Fibroblast of mammary gland (primary cell): Measurements from ENCODE around the gene SETBP1.

Source experiments
- DNase-seq: peaks from one replicate; pipeline ENCODE4 v3.0.0-alpha.2; 2010; ENCODE audit warnings: low read depth
- H3K4me3 ChIP-seq: 2 replicates; pipeline ENCODE4 v1.5.1; 2011; ENCODE audit warnings: low read depth, mild to moderate bottlenecking, low read length, moderate library complexity; ENCODE audit not compliant: control insufficient read depth
- CTCF ChIP-seq: conservative IDR thresholded peaks from 2 replicates; pipeline ENCODE4 v1.5.1; 2011; ENCODE audit warnings: low read depth, low read length, inconsistent platforms; ENCODE audit not compliant: control insufficient read depth, insufficient read depth

Gene SETBP1

GRCh38 chr18:44702594-44702993 lies 21.9 kb downstream of the SETBP1 start:
- no peak overlapping the region for H3K4me3 ChIP-seq
- DNase-seq: no peak
- TF ChIP-seq CTCF: no peak

- no peak overlapping the region for H3K4me3 ChIP-seq
- no peak for TF ChIP-seq CTCF
- DNase-seq: no peak
Measured at GRCh38 chr18:44704135-44704789, 23.6 kb downstream of the SETBP1 start.

GRCh38 chr18:44705075-44705675 lies 24.5 kb downstream of the SETBP1 start:
- DNase-seq: no peak
- TF ChIP-seq CTCF: no peak
- H3K4me3 ChIP-seq: no peak overlapping the region

GRCh38 chr18:44708451-44709083 lies 27.9 kb downstream of the SETBP1 start:
- TF ChIP-seq CTCF: no peak
- H3K4me3 ChIP-seq: peak overlapping the region; percentile 4
- peak; percentile 57 for DNase-seq

- H3K4me3 ChIP-seq: no peak overlapping the region
- TF ChIP-seq CTCF: no peak
- DNase-seq: peak; percentile 47
Measured at GRCh38 chr18:44709307-44710126, 28.8 kb downstream of the SETBP1 start.

GRCh38 chr18:44710931-44711330 lies 30.2 kb downstream of the SETBP1 start:
- no peak for DNase-seq

More at GRCh38 chr18:44710931-44711330, 30.2 kb downstream of the SETBP1 start:
- no peak overlapping the region for H3K4me3 ChIP-seq
- TF ChIP-seq CTCF: no peak
